GM12878 (cell line): ENCODE data around the gene WIPF2. TPM values are rescaled to one million over a fixed set of nuclear protein-coding genes. Genes with fewer than 3 reads are reported as not detected.

ENCODE experiments used
- BRCA1 ChIP-seq: IDR thresholded peaks from 2 replicates; pipeline ENCODE4 v1.6.1; 2011; ENCODE audit warnings: low read depth, low read length, improper control_type of control experiment
- CBX3 ChIP-seq: fragments of 200-600 bp; sonication (generic); IDR thresholded peaks from 2 replicates; pipeline ENCODE4 v1.6.1; 2016; ENCODE audit warnings: low read depth, borderline replicate concordance
- CREB1 ChIP-seq: IDR thresholded peaks from 2 replicates; pipeline ENCODE4 v1.6.1; 2012; ENCODE audit warnings: low read depth, mild to moderate bottlenecking, inconsistent platforms
- EGR1 ChIP-seq, 2 experiments: IDR thresholded peaks; 1 replicate in 1 of 2; 2 replicates in 1 of 2; pipeline ENCODE4 v1.6.1; 2011 to 2012; ENCODE audit warnings: low read depth in 2 of 2, low read length in 2 of 2, borderline replicate concordance in 1 of 2, mild to moderate bottlenecking in 1 of 2, moderate library complexity in 1 of 2
- GABPA ChIP-seq: IDR thresholded peaks from 2 replicates; pipeline ENCODE4 v1.6.1; 2014; ENCODE audit warnings: antibody characterized with exemption, low read depth, mild to moderate bottlenecking, inconsistent platforms
- IRF4 ChIP-seq: IDR thresholded peaks from 2 replicates; pipeline ENCODE4 v1.6.1; 2011; ENCODE audit warnings: low read depth, low read length
- NFYA ChIP-seq: IDR thresholded peaks from 2 replicates; pipeline ENCODE4 v1.6.1; 2011; ENCODE audit warnings: low read depth, mild to moderate bottlenecking, low read length, improper control_type of control experiment, borderline replicate concordance
- NR2F1 ChIP-seq: fragments of 450-650 bp; conservative IDR thresholded peaks from 2 replicates; pipeline ENCODE4 v1.6.1; 2017; ENCODE audit warnings: mild to moderate bottlenecking
- NRF1 ChIP-seq: conservative IDR thresholded peaks from 2 replicates; pipeline ENCODE4 v1.6.1; 2011; ENCODE audit warnings: mild to moderate bottlenecking, low read depth, low read length, improper control_type of control experiment
- PAX5 ChIP-seq: IDR thresholded peaks from 2 replicates; pipeline ENCODE4 v1.6.1; 2011; ENCODE audit warnings: low read depth, low read length, borderline replicate concordance
- PAX8 ChIP-seq: fragments of 450-650 bp; IDR thresholded peaks from 2 replicates; pipeline ENCODE4 v1.6.1; 2017; ENCODE audit warnings: mild to moderate bottlenecking, moderate library complexity
- POLR2A ChIP-seq: IDR thresholded peaks from 2 replicates; pipeline ENCODE4 v1.6.1; 2011; ENCODE audit warnings: low read depth, mild to moderate bottlenecking, low read length
- RB1 ChIP-seq: fragments of 450-650 bp; formaldehyde crosslinking; IDR thresholded peaks from 2 replicates; pipeline ENCODE4 v1.6.1; 2017; ENCODE audit warnings: mild to moderate bottlenecking, borderline replicate concordance
- SMAD5 ChIP-seq: IDR thresholded peaks from 2 replicates; pipeline ENCODE4 v1.6.1; 2016; ENCODE audit warnings: antibody characterized with exemption, low read depth
- STAT1 ChIP-seq: fragments of 450-650 bp; conservative IDR thresholded peaks from 2 replicates; pipeline ENCODE4 v1.6.1; 2014; ENCODE audit warnings: antibody characterized with exemption, mild to moderate bottlenecking
- SUZ12 ChIP-seq: fragments of 200-600 bp; sonication (generic); IDR thresholded peaks from one replicate; pipeline ENCODE4 v1.6.1; 2018; ENCODE audit warnings: antibody characterized with exemption, mild to moderate bottlenecking; ENCODE audit not compliant: unreplicated experiment
- TCF12 ChIP-seq: IDR thresholded peaks from 2 replicates; pipeline ENCODE4 v1.6.1; 2011; ENCODE audit warnings: low read depth, mild to moderate bottlenecking, low read length
- WRNIP1 ChIP-seq: IDR thresholded peaks from 2 replicates; pipeline ENCODE4 v1.6.1; 2011; ENCODE audit warnings: low read depth, low read length, improper control_type of control experiment, borderline replicate concordance
- YBX1 ChIP-seq: fragments of 450-650 bp; IDR thresholded peaks from 2 replicates; pipeline ENCODE4 v1.6.1; 2016; ENCODE audit warnings: antibody characterized with exemption
- YY1 ChIP-seq: IDR thresholded peaks from 2 replicates; pipeline ENCODE4 v1.6.1; 2011; ENCODE audit warnings: low read depth, mild to moderate bottlenecking, low read length
- polyA plus RNA-seq, 11 experiments: library from polyadenylated mRNA; depleted of rRNA in 4 of 11; unstranded in 6 of 11; stranded (reverse) in 5 of 11; fragments of >200 nt; fragmentation: Nextera tagmentation in 4 of 11; fragmentation: Illumina TruSeq in 1 of 11; extraction: Ambion mirVana in 4 of 11; extraction: Trizol in 1 of 11; gene quantifications; 1 replicate in 1 of 11; 2 replicates in 10 of 11; pipeline versions ENCODE4 v1.2.1 to v1.2.3, GENCODE V29; 2011 to 2016; ENCODE audit warnings: inconsistent platforms in 2 of 11, missing spikeins in 2 of 11, low read depth in 1 of 11
- total RNA-seq, 4 experiments: library from RNA; depleted of rRNA in 3 of 4; stranded (reverse); fragments of >200 nt in 3 of 4; fragmentation: Illumina TruSeq in 1 of 4; extraction: Trizol in 1 of 4; gene quantifications; 2 replicates each; pipeline versions ENCODE4 v1.2.1 to v1.2.3, GENCODE V29; 2013 to 2021
- TF ChIP-seq, protein P1 (sequence below): fragments of 450-650 bp; IDR thresholded peaks from 2 replicates; pipeline ENCODE4 v1.6.1; 2017; ENCODE audit warnings: mild to moderate bottlenecking, moderate library complexity
- TF ChIP-seq, protein P2 (sequence below): IDR thresholded peaks from 2 replicates; pipeline ENCODE4 v1.6.1; 2011; ENCODE audit warnings: borderline replicate concordance, low read depth, mild to moderate bottlenecking, moderate library complexity, mixed read lengths, low read length; ENCODE audit not compliant: insufficient read depth; ENCODE audit errors: extremely low read length
- TF ChIP-seq, protein P3 (sequence below): fragments of 450-650 bp; IDR thresholded peaks from 2 replicates; pipeline ENCODE4 v1.6.1; 2016; ENCODE audit warnings: mild to moderate bottlenecking, moderate library complexity, borderline replicate concordance

WIPF2 gene
- total and polyA plus RNA-seq, 10 of the 15 experiments (the other 5 are each of a cell fraction or from before 2014, with no cell fraction given) = 4.2 to 20.8 (median 7.1) TPM

- TF ChIP-seq, protein P1, sequence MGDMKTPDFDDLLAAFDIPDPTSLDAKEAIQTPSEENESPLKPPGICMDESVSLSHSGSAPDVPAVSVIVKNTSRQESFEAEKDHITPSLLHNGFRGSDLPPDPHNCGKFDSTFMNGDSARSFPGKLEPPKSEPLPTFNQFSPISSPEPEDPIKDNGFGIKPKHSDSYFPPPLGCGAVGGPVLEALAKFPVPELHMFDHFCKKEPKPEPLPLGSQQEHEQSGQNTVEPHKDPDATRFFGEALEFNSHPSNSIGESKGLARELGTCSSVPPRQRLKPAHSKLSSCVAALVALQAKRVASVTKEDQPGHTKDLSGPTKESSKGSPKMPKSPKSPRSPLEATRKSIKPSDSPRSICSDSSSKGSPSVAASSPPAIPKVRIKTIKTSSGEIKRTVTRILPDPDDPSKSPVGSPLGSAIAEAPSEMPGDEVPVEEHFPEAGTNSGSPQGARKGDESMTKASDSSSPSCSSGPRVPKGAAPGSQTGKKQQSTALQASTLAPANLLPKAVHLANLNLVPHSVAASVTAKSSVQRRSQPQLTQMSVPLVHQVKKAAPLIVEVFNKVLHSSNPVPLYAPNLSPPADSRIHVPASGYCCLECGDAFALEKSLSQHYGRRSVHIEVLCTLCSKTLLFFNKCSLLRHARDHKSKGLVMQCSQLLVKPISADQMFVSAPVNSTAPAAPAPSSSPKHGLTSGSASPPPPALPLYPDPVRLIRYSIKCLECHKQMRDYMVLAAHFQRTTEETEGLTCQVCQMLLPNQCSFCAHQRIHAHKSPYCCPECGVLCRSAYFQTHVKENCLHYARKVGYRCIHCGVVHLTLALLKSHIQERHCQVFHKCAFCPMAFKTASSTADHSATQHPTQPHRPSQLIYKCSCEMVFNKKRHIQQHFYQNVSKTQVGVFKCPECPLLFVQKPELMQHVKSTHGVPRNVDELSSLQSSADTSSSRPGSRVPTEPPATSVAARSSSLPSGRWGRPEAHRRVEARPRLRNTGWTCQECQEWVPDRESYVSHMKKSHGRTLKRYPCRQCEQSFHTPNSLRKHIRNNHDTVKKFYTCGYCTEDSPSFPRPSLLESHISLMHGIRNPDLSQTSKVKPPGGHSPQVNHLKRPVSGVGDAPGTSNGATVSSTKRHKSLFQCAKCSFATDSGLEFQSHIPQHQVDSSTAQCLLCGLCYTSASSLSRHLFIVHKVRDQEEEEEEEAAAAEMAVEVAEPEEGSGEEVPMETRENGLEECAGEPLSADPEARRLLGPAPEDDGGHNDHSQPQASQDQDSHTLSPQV = peak; percentile 99
- TF ChIP-seq RB1 (0 out of 2 replicates have a peak, but pooled peaks have one; percentile 25), PAX8 (no peak), YBX1 (no peak), POLR2A (peak; percentile 82), EGR1 (IDR thresholded peaks at IDR 0.05; ENCODE audit: borderline replicate concordance in 1 of 2, low read depth in 2 of 2, low read length in 2 of 2) (peak in 1 of 2 experiments; percentile 64; a peak in 2 of 3 replicates), NR2F1 (peak; percentile 86), SUZ12 (no peak), CBX3 (no peak), YY1 (peak; percentile 99), BRCA1 (no peak), NFYA (no peak), IRF4 (no peak), GABPA (peak; percentile 79), STAT1 (no peak), CREB1 (peak; percentile 87), WRNIP1 (no peak), PAX5 (peak; percentile 19; the same call in 1 of the 2 replicates), NRF1 (peak; percentile 92), TCF12 (no peak), SMAD5 (no peak)
- TF ChIP-seq, protein P2, sequence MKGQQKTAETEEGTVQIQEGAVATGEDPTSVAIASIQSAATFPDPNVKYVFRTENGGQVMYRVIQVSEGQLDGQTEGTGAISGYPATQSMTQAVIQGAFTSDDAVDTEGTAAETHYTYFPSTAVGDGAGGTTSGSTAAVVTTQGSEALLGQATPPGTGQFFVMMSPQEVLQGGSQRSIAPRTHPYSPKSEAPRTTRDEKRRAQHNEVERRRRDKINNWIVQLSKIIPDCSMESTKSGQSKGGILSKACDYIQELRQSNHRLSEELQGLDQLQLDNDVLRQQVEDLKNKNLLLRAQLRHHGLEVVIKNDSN = peak; percentile 41
- TF ChIP-seq, protein P3, sequence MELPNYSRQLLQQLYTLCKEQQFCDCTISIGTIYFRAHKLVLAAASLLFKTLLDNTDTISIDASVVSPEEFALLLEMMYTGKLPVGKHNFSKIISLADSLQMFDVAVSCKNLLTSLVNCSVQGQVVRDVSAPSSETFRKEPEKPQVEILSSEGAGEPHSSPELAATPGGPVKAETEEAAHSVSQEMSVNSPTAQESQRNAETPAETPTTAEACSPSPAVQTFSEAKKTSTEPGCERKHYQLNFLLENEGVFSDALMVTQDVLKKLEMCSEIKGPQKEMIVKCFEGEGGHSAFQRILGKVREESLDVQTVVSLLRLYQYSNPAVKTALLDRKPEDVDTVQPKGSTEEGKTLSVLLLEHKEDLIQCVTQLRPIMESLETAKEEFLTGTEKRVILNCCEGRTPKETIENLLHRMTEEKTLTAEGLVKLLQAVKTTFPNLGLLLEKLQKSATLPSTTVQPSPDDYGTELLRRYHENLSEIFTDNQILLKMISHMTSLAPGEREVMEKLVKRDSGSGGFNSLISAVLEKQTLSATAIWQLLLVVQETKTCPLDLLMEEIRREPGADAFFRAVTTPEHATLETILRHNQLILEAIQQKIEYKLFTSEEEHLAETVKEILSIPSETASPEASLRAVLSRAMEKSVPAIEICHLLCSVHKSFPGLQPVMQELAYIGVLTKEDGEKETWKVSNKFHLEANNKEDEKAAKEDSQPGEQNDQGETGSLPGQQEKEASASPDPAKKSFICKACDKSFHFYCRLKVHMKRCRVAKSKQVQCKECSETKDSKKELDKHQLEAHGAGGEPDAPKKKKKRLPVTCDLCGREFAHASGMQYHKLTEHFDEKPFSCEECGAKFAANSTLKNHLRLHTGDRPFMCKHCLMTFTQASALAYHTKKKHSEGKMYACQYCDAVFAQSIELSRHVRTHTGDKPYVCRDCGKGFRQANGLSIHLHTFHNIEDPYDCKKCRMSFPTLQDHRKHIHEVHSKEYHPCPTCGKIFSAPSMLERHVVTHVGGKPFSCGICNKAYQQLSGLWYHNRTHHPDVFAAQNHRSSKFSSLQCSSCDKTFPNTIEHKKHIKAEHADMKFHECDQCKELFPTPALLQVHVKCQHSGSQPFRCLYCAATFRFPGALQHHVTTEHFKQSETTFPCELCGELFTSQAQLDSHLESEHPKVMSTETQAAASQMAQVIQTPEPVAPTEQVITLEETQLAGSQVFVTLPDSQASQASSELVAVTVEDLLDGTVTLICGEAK = peak; percentile 73; the same call in 1 of the 2 replicates
These were observed at the start of gene WIPF2 (continued) for GRCh38 chr17:40218740-40219593.
